NCI-H2107 treated with DMSO at 0.1 percent for 48 hours (cell line): ENCODE measurements around the gene ARHGAP15.

Experiments used
- DNase-seq: peaks from one replicate; lab custom pipeline; 2025; ENCODE audit not compliant: unreplicated experiment; lab: John Stamatoyannopoulos, UW

ARHGAP15 gene

GRCh38 chr2:143704451-143705106 is 575.4 kb downstream of the ARHGAP15 start:
- no peak for DNase-seq

DNA sequence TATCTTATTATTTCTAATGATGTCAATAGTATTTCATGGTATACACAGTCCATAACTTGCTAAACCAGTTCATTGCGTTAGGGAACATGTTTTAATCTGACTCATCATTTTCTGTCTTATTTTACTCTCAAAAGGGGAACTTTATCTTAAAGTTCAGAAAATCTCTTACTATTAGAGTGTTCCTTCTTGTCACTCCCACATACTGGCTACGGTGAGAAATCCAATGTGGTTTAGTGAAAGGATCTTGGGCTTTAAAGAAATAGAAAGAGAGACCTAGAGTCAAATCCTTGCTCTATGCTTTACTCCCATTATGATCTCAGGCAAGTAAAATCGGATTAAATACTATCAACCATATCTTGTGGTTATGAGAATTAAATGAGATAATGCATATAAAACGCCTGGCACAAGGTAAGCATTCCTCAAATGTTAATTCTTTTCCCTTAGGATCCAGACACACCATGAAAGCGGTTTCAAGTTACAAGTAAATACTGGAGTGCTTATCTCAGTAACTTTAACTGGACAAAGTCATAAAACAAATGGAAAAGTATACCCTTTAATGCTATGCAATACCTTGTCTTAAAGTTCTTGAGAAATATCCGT is 576.0 kb downstream of the ARHGAP15 start:
- DNase-seq, result no peak

- DNase-seq, result no peak
Measured at GRCh38 chr2:143706354-143706753, 577.1 kb downstream of the ARHGAP15 start.

GRCh38 chr2:143708682-143709081 is 579.5 kb downstream of the ARHGAP15 start:
- DNase-seq, result no peak

- no peak for DNase-seq
Measured at GRCh38 chr2:143710196-143710595, 581.0 kb downstream of the ARHGAP15 start.

DNA sequence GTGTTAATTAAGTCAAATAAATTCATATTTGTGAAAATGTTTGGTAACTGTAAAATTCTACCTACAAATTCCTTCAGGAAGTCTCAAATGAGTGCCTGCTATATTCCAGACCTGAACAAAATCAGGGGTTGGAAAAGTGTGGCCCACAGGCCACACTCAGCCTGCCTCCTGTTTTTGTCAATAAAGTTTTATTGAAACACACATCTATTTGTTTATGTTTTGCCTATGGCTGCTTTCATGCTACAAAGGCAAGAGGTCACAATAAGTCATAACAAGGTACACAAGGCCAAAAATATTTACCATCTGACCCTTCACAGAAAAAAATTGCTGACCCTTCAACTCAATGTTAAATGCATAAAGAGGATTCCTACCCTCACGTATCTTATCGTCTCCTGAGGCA is 581.7 kb downstream of the ARHGAP15 start:
- no peak for DNase-seq

- DNase-seq, result no peak
Measured at GRCh38 chr2:143716522-143716921, 587.3 kb downstream of the ARHGAP15 start.

DNA sequence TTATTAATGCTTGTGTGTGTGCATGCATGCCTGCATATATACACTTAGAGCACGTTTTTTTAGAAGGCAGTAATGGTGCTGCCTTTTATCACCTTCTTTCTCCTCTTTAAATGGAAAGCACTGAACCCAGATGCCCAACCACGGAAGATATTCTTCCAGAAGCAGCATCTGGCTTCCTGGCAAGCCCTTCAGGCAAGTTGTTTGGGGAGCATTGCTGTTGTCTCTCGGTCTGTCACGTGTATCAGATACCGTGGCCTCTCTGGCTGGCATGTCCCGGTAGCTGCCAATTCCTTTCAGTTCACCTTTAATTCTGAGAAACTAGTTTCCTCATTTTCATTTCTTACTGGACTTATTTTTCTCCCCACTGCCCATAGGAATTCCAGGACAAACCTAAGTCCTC is 587.8 kb downstream of the ARHGAP15 start:
- DNase-seq, result no peak

- no peak for DNase-seq
Measured at GRCh38 chr2:143717536-143718168, 588.4 kb downstream of the ARHGAP15 start.

GRCh38 chr2:143718745-143719144 is 589.5 kb downstream of the ARHGAP15 start:
- no peak for DNase-seq

DNA sequence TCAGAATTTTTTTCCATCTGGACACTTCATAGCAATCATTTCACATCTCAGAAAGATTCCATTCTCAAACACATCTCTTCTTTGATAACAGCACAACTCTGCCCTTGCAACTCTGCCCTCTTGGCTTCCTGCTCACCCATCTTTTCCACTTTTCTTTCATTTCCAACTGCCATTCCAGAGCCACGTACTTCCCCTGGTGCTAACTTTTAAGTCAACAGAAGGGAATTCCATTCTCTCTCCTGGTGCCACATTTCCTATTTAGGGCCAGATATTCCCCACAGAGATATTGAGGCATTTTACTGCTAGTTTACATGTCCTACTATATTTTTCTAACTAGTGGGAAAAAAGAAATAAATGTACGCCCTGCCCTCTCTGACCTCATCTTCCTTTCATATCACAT is 590.2 kb downstream of the ARHGAP15 start:
- DNase-seq, result no peak

- DNase-seq, result peak; percentile 48
Measured at GRCh38 chr2:143720095-143720664, 591.0 kb downstream of the ARHGAP15 start.

- DNase-seq, result no peak
Measured at GRCh38 chr2:143725400-143725799, 596.2 kb downstream of the ARHGAP15 start.

DNA sequence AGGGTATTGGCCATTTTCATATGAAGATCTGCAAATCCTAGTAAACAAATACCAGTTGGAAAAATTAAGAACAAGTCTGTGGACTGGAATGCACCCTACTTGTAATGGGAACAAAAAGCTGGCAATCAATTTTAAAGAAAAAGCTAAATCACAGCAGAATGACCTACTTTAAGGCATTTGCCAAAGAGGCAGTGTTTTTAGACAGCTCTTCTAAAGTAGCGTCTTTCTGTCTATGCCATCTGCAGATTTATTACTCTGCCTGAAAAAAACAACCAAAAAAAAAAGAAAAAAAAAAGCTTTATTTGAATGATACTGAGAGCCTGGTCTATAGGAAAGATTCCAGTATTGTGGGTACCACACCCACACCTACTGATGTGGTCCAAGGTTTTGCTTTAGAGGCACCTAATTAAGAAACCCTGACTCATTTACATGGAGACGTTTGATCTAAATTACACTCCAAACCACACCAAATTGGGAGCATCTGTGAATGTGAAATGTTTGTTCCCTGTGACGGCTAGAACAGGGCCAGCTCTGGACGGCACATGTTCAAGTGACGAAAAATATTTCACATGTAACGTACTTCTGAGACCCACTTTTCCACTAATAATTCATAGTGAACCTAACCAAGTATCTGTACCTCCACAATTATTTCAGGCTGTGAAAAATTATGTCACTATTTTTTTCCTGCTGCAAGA is 597.1 kb downstream of the ARHGAP15 start:
- no peak for DNase-seq

- no peak for DNase-seq
Measured at GRCh38 chr2:143728498-143728897, 599.3 kb downstream of the ARHGAP15 start.

- DNase-seq, result no peak
Measured at GRCh38 chr2:143729296-143729814, 600.1 kb downstream of the ARHGAP15 start.

GRCh38 chr2:143730155-143730952 is 601.1 kb downstream of the ARHGAP15 start:
- DNase-seq, result no peak

- DNase-seq, result no peak
Measured at GRCh38 chr2:143730953-143731260, 601.7 kb downstream of the ARHGAP15 start.

DNA sequence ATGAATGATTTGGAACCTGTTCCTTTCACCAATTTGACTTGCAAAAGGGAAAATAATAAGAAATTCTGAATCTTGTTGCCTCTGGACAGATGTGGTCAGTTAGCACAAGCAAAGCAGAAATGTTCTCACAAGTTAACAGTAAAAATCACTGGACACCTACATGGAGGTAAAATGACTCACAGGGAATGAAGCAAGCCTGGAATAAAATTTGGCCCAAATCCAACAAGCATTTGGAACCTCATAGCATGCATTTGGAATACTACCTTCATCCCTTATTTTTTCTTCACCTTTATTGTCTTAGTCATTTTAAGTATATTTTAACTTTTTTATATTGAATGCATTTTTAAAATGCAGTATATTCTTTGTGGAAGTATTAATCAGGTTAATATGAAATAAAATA is 602.9 kb downstream of the ARHGAP15 start:
- no peak for DNase-seq

DNA sequence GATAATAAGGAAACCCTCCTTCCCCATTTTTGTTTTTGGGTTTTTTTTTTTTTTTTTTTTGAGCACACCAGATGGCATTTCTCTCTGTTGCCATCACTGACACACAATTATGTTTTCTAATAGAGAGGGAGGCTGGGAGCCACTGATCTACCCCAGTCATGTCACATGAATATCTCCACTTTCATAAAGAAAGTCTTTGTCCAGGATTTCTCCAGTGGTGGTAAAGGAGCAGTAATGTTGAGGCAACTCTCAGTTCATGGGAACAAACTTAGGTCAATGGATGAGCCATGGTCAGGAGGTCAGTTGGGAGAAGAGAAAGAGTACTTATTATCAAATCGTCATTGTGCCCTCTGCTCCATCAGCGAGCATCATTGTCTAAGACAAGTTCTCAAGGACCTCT is 603.7 kb downstream of the ARHGAP15 start:
- no peak for DNase-seq

- no peak for DNase-seq
Measured at GRCh38 chr2:143734507-143734906, 605.3 kb downstream of the ARHGAP15 start.
